H9 (cell line): ENCODE results near the gene CHCHD6. TPM values are rescaled to one million over a fixed set of nuclear protein-coding genes. Genes with fewer than 3 reads are reported as not detected.

Experiments used
- DNase-seq: peaks from one replicate; pipeline ENCODE4 v3.0.0-alpha.2; 2017
- H2AFZ ChIP-seq: one replicate; pipeline ENCODE4 v1.6.1; 2013; ENCODE audit warnings: mild to moderate bottlenecking, low read length, control low read depth, moderate library complexity
- H2AK5ac ChIP-seq: 2 replicates; pipeline ENCODE4 v1.6.1; 2013; ENCODE audit warnings: low read length, control low read depth, mixed read lengths; ENCODE audit not compliant: insufficient read length
- H2BK120ac ChIP-seq: one replicate; pipeline ENCODE4 v1.6.1; 2013; ENCODE audit warnings: low read depth, mild to moderate bottlenecking, low read length, control low read depth, inconsistent platforms; ENCODE audit not compliant: poor library complexity, severe bottlenecking
- H2BK12ac ChIP-seq: 2 replicates; pipeline ENCODE4 v1.6.1; 2013; ENCODE audit warnings: low read length, control low read depth, mixed read lengths, low read depth; ENCODE audit not compliant: insufficient read length
- H2BK15ac ChIP-seq: 2 replicates; pipeline ENCODE4 v1.6.1; 2013; ENCODE audit warnings: low read depth, low read length, control low read depth
- H2BK20ac ChIP-seq: one replicate; pipeline ENCODE4 v1.6.1; 2013; ENCODE audit warnings: low read depth, mild to moderate bottlenecking, low read length, control low read depth, inconsistent platforms; ENCODE audit not compliant: poor library complexity, severe bottlenecking
- H2BK5ac ChIP-seq: 2 replicates; pipeline ENCODE4 v1.6.1; 2013; ENCODE audit warnings: low read length, control low read depth, mixed read lengths; ENCODE audit not compliant: insufficient read length
- H3K14ac ChIP-seq: 2 replicates; pipeline ENCODE4 v1.6.1; 2013; ENCODE audit warnings: low read length, control low read depth; ENCODE audit not compliant: insufficient read depth
- H3K18ac ChIP-seq: 2 replicates; pipeline ENCODE4 v1.6.1; 2013; ENCODE audit warnings: low read depth, mild to moderate bottlenecking, mixed read lengths, low read length, control low read depth; ENCODE audit not compliant: insufficient read length
- H3K23ac ChIP-seq: 2 replicates; pipeline ENCODE4 v1.6.1; 2013; ENCODE audit warnings: low read length, control low read depth, mixed read lengths, low read depth; ENCODE audit not compliant: insufficient read length
- H3K23me2 ChIP-seq: 2 replicates; pipeline ENCODE4 v1.6.1; 2013; ENCODE audit warnings: low read depth, mild to moderate bottlenecking, mixed read lengths, low read length, control low read depth; ENCODE audit not compliant: insufficient read length, poor library complexity, severe bottlenecking
- H3K27ac ChIP-seq: 2 replicates; pipeline ENCODE4 v1.5.1; 2013; ENCODE audit warnings: low read length, control low read depth, mixed read lengths, low read depth; ENCODE audit not compliant: insufficient read length
- H3K27me3 ChIP-seq: 2 replicates; pipeline ENCODE4 v1.6.1; 2013; ENCODE audit warnings: low read length, control low read depth, inconsistent platforms; ENCODE audit not compliant: insufficient read depth
- H3K4ac ChIP-seq: 2 replicates; pipeline ENCODE4 v1.6.1; 2013; ENCODE audit warnings: low read depth, mild to moderate bottlenecking, control low read depth, inconsistent platforms, low read length, moderate library complexity
- H3K4me1 ChIP-seq: 2 replicates; pipeline ENCODE4 v1.6.1; 2013; ENCODE audit warnings: low read length, control low read depth, inconsistent platforms; ENCODE audit not compliant: insufficient read depth
- H3K4me2 ChIP-seq: 2 replicates; pipeline ENCODE4 v1.6.1; 2013; ENCODE audit warnings: low read length, control low read depth, mixed read lengths; ENCODE audit not compliant: insufficient read length, insufficient read depth
- H3K56ac ChIP-seq: 2 replicates; pipeline ENCODE4 v1.6.1; 2013; ENCODE audit warnings: low read depth, mild to moderate bottlenecking, mixed read lengths, low read length, control low read depth; ENCODE audit not compliant: insufficient read length
- H3K79me1 ChIP-seq: 2 replicates; pipeline ENCODE4 v1.6.1; 2013; ENCODE audit warnings: low read depth, mild to moderate bottlenecking, moderate library complexity, low read length, control low read depth, inconsistent platforms; ENCODE audit not compliant: insufficient read depth, poor library complexity, severe bottlenecking
- H3K79me2 ChIP-seq: 2 replicates; pipeline ENCODE4 v1.6.1; 2013; ENCODE audit warnings: low read length, control low read depth, inconsistent platforms; ENCODE audit not compliant: insufficient read depth
- H3K9ac ChIP-seq: 2 replicates; pipeline ENCODE4 v1.6.1; 2013; ENCODE audit warnings: low read length, control low read depth, mixed read lengths; ENCODE audit not compliant: insufficient read length; ENCODE audit errors: extremely low read depth
- H3K9me3 ChIP-seq: one replicate; pipeline ENCODE4 v1.6.1; 2013; ENCODE audit warnings: low read depth, low read length, inconsistent platforms; ENCODE audit not compliant: control insufficient read depth
- H3T11ph ChIP-seq: one replicate; pipeline ENCODE4 v1.6.1; 2013; ENCODE audit warnings: mild to moderate bottlenecking, low read length, control low read depth, inconsistent platforms
- H4K20me1 ChIP-seq: one replicate; pipeline ENCODE4 v1.6.1; 2013; ENCODE audit not compliant: control insufficient read depth, insufficient read length, insufficient read depth
- H4K5ac ChIP-seq: 2 replicates; pipeline ENCODE4 v1.6.1; 2013; ENCODE audit warnings: low read depth, mild to moderate bottlenecking, mixed read lengths, low read length, control low read depth; ENCODE audit not compliant: insufficient read length
- H4K8ac ChIP-seq: replicated peaks from 2 replicates; pipeline ENCODE4 v1.6.1; 2013; ENCODE audit warnings: low read length, control low read depth, mixed read lengths, low read depth; ENCODE audit not compliant: insufficient read length
- H4K91ac ChIP-seq: 2 replicates; pipeline ENCODE4 v1.6.1; 2013; ENCODE audit warnings: low read depth, mild to moderate bottlenecking, moderate library complexity, mixed read lengths, low read length, control low read depth; ENCODE audit not compliant: insufficient read length
- H3K27ac Mint-ChIP-seq, 3 experiments: 2 replicates in 2 of 3; 3 replicates in 1 of 3; pipeline ENCODE4 v1.8.0; 2020 to 2021; ENCODE audit warnings: mixed read lengths in 3 of 3, mild to moderate bottlenecking in 1 of 3, moderate library complexity in 1 of 3
- H3K27me3 Mint-ChIP-seq: 2 replicates; pipeline ENCODE4 v1.8.0; 2021; ENCODE audit warnings: low read depth, mild to moderate bottlenecking, moderate library complexity, mixed read lengths
- H3K36me3 Mint-ChIP-seq, 3 experiments: 2 replicates in 2 of 3; 3 replicates in 1 of 3; pipeline ENCODE4 v1.8.0; 2020 to 2021; ENCODE audit warnings: low read depth in 3 of 3, mixed read lengths in 3 of 3; ENCODE audit not compliant: insufficient read depth in 1 of 3
- H3K4me1 Mint-ChIP-seq, 2 experiments: 2 replicates each; pipeline ENCODE4 v1.8.0; 2020; ENCODE audit warnings: mixed read lengths in 2 of 2
- H3K4me3 Mint-ChIP-seq, 2 experiments: 2 replicates in 1 of 2; 3 replicates in 1 of 2; pipeline ENCODE4 v1.8.0; 2020 to 2021; ENCODE audit warnings: mild to moderate bottlenecking in 2 of 2, mixed read lengths in 2 of 2, moderate library complexity in 1 of 2
- H3K9me3 Mint-ChIP-seq, 2 experiments: 2 replicates in 1 of 2; 3 replicates in 1 of 2; pipeline ENCODE4 v1.8.0; 2020; ENCODE audit warnings: mild to moderate bottlenecking in 2 of 2, mixed read lengths in 2 of 2, moderate library complexity in 1 of 2
- CTCF ChIP-seq: fragments of 200-600 bp; sonication (generic); conservative IDR thresholded peaks from 3 replicates; pipeline ENCODE4 v1.8.0; 2021; ENCODE audit warnings: antibody characterized with exemption, mild to moderate bottlenecking
- WGBS: extraction: QIAGEN DNeasy Blood & Tissue Kit; methylation state at CpG from one replicate; pipeline ENCODE4 v1.1.7; 2013; ENCODE audit warnings: missing lambda C conversion rate, low lambda C conversion rate, mixed read lengths; ENCODE audit not compliant: insufficient read length; ENCODE audit errors: extremely low coverage; 5-methylcytosine and 5-hydroxymethylcytosine counted together
- total RNA-seq: library from RNA; stranded (reverse); gene quantifications from 2 replicates; pipeline ENCODE4 v1.2.1, GENCODE V29; 2021

Gene CHCHD6
- total RNA-seq, 1 experiment from 2014 or later = 34.2 TPM

GRCh38 chr3:126872701-126873342 is 168.8 kb downstream of the CHCHD6 start:
- no peak overlapping the region for H3K27ac Mint-ChIP-seq
- Histone ChIP-seq H3K79me2 (no peaks in the 10 kb centered on the region), H3K23me2 (no peaks in the 10 kb centered on the region), H4K20me1 (no peaks in the 10 kb centered on the region), H3K4me2 (no peak overlapping the region), H4K5ac (no peak overlapping the region), H3K27ac (no peak overlapping the region), H3T11ph (no peak overlapping the region), H2BK15ac (no peak overlapping the region), H3K18ac (no peak overlapping the region), H2AFZ (no peak overlapping the region), H2BK12ac (no peak overlapping the region), H3K79me1 (no peaks in the 10 kb centered on the region), H3K14ac (no peak overlapping the region), H2BK5ac (no peak overlapping the region), H3K9me3 (no peaks in the 10 kb centered on the region), H3K27me3 (no peaks in the 10 kb centered on the region), H3K4ac (no peak overlapping the region), H3K9ac (no peak overlapping the region), H2AK5ac (no peak overlapping the region), H3K56ac (no peak overlapping the region), H3K23ac (no peak overlapping the region), H3K4me1 (no peaks in the 10 kb centered on the region), H4K91ac (no peak overlapping the region), H2BK120ac (no peak overlapping the region), H2BK20ac (no peak overlapping the region), H4K8ac (no peak overlapping the region)
- TF ChIP-seq CTCF = no peak
- H3K4me1 Mint-ChIP-seq = no peaks in the 10 kb centered on the region
- H3K27me3 Mint-ChIP-seq = no peaks in the 10 kb centered on the region
- H3K36me3 Mint-ChIP-seq = peaks cover 0 to 2% (median 0%) of the 10 kb centered on the region in 3 experiments; a peak in 1 of 7 replicates
- no peaks in the 10 kb centered on the region for H3K9me3 Mint-ChIP-seq
- DNase-seq = no peak
- no CpG with 5 or more reads among the region's 10 CpGs for WGBS
- H3K4me3 Mint-ChIP-seq = no peak overlapping the region
